GM19468 (cell line): ENCODE results near the gene PIGU.
"Not testable (repeated sequence)": the region's sequence is repeated elsewhere in the genome, so short reads cannot be mapped to it uniquely, and the experiment has no call there.

ENCODE experiments used
- ATAC-seq: cut with Tn5 transposase; IDR thresholded peaks from one replicate; pipeline ENCODE4 v1.9.1; 2021; ENCODE audit warnings: mild to moderate bottlenecking, moderate library complexity, moderate number of reproducible peaks; ENCODE audit not compliant: unreplicated experiment; ENCODE audit errors: extremely low read depth

Gene PIGU

DNA sequence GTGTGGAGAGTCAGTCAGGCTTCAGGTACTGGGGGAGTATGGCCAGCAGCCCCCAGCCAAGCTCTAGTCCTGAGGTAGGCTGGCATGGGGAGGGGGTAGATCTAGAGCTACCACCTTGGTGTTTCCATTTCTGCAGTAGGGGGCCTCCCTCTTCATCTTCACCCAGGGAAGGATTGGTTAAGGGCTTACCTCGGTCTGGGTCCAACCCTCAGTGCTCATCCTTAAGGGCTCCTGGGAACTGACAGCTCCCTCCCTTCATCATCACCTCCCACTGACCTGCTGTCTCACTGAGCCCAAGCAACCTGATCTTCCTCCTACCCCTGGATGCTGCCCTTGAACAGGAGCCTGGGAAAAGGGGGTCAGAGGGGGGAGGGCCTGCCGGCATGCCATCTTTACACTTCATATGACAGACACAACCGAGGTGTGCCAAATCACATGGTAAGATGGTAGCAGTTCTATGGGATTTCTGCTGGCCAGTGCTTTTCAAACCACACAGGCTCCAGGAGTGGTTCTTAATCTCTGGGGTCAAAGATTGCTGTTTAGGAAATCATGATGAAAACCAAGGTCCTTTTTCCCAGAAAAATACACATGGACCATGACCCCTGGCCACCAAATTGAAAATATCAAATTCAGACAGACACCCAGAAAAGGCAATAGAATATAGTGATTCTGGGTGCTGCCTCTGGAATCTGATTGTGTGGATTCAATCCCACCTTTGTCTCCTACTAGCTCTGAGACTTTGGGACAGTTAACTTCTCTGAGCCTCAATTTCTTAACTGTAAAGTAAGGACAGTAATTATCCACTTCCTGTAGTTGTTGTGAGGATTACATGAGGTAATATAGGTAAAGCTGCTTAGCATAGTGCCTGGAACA lies 30.3 kb upstream of the PIGU start:
- no peak for ATAC-seq

DNA sequence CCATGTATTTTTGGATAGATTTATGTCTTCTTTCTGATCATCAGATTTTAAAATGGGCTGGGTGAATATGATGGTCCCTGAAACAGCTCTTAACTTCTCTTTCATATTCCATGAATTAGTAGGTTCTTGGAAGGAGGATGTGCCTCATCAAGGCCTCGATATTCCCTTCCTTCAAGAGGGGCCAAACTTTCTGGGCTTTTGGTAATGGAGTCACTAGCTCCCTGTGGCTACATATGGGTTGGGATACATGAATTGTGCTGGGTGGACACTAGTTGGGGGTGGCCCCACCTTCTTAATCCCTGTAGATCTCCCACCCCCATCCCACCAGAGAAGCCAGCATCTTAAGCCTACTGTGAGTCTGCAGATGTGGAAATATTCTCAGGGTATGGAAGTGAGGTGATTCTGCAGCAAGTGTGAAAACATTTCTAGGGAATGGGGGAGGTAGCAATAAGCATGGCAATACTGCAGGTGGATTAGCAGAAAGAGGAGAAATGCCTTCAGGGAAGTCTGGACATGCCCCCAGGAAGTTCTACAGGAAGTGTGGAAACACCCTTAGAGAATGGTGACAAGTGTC lies 29.5 kb upstream of the PIGU start:
- ATAC-seq = no peak

DNA sequence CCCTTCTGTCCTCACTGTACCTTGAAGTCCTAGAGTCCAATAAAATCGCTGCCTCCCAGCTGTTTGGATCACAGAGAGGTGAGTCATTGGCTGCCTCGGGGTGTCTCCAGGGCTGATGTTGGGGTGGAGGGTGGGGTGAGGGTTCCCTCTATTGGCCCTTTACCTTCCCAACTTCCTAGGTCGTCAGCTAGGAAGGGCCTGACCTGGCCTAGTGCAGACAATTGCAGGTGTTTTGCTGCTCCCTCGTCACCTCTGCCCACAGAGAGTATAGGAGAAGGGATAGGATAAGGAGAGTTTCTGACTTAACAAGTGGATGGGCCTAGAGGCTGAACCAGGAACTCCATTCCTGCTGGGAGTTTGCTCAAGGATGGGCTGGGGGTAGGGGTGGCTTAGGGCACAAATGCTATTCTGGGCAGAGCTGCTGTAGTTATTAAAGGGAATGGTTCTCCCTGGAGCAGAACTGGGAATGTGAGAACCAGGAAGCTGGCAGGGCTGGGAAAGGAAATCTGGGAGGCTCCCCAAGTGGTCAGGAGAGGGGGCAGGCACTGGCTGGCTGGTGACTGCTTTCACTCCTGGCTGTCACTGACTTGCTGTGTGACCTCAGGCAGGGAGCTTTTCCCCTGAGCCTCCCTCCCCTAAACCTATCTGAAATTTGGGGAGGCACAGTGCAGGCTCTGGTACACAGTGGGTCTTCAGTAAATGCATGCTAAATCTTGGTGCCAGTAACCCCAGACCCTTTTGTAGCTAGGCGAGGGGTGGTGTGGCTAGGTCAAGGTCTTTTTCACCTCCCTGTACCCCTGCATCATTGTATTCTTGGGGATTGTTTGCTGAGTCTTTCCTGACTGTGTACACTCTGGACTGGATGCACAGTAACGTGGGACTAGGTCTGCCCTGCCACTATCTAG lies 28.8 kb upstream of the PIGU start:
- ATAC-seq = no peak

GRCh38 chr20:34705008-34705396 lies 28.1 kb upstream of the PIGU start:
- no peak for ATAC-seq

GRCh38 chr20:34704177-34705007 lies 27.5 kb upstream of the PIGU start, which contains the start of gene TP53INP2:
TSS of gene TP53INP2 (plus strand) at chr20:34704344. CDS start at chr20:34708740, 4,396 bp downstream.
- ATAC-seq = no peak

DNA sequence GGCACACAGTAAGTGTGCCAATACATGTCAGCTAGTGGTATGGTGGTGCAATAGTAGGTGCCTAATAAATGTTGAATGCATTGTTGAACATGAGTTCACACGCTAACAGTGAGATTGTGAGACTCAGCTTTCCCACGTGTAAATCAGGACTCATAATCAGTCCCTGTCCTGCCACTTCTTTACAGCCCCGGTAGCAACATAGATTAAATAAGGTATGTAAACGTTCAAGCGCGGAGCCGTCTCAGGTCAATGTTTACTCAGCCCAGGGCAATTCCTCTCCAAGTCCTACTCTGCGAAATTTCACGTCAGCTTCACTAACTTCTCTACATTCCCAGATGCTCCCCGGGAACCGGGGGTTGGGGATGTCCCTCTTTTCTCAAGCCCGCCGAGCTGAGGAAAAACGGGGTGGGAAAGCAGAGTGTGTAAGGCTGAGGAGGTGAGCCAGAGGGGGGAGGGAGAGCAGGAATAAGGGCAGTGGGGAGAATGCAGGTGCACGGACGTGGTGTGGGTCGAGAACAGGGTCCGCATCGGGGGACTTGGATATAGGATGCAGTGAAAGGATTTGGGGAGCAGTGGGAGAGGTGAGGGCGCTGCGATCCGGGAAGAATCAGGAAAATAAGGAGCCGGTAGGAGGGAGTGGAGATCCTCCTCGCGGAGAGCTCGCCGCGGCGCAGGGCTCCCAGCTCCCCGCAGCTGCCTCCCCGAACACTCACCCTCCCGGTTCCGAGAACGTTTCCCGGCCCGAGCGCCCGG lies 26.7 kb upstream of the PIGU start:
- no peak for ATAC-seq

GRCh38 chr20:34703061-34703423 lies 26.1 kb upstream of the PIGU start:
- no peak for ATAC-seq

- ATAC-seq = no peak
Observed at GRCh38 chr20:34701405-34702085, 24.7 kb upstream of the PIGU start.

DNA sequence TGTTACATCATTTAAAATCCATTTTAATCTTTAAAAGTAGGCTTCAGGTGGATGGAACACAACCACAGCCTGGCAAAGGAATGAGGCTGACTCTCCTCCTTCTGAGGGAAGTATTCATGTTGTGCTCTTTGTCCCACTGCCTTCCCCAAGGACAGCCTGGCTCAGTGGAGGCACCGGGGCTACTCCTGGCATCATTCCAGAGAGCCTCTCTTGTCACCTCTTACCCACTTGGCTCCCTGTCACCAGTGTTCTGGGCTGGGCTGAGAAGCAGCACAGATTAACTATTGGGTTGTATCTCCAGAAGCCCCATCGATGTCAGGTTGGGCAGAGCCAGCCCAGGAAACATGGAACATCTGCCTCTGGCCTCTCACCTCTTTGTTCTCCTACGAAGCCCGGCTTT lies 16.5 kb upstream of the PIGU start:
- no peak for ATAC-seq

DNA sequence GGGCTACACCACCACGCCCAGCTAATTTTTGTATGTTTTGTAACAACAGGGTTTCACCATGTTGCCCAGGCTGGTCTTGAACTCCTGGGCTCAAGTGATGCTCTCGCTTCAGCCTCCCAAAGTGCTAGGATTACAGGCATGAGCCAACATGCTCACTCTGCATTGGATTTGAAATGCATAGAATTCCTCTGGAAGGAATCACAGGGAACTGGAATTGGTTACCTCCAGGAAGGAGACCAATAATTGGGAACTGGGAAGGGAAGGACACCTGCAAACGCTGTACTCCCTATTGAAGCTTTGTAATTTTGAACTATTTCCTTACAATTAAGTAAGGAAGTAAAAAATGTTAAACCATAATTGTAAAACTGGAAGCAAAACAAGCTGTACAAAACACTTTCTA lies 14.9 kb upstream of the PIGU start:
- ATAC-seq = no peak

- ATAC-seq = no peak
Observed at GRCh38 chr20:34689486-34689885, 12.6 kb upstream of the PIGU start.

- ATAC-seq = no peak
Observed at GRCh38 chr20:34683667-34684066, 6.8 kb upstream of the PIGU start.

GRCh38 chr20:34680586-34681175 lies 3.8 kb upstream of the PIGU start:
- ATAC-seq = no peak

GRCh38 chr20:34675993-34676641 lies 775 bp downstream of the PIGU start:
- no peak for ATAC-seq

DNA sequence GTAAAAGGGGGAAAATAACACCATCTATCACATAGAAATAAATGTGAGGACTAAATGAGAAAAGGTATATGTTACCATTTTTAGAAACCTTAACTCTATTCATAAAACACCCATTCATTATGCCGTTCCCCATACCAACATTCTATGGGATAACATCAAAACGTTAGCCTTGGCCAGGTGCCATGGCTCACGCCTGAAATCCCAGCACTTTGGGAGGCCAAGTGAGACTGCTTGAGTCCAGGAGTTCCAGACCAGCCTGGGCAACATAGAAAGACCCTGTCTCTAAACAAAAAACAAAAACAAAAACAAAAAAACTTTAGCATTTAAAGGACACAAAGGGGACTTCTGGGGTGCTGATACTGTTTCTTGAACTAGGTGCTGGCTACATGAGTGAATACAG lies 1.3 kb downstream of the PIGU start:
- ATAC-seq = no peak

GRCh38 chr20:34673412-34673811 lies 3.5 kb downstream of the PIGU start:
- ATAC-seq = no peak

DNA sequence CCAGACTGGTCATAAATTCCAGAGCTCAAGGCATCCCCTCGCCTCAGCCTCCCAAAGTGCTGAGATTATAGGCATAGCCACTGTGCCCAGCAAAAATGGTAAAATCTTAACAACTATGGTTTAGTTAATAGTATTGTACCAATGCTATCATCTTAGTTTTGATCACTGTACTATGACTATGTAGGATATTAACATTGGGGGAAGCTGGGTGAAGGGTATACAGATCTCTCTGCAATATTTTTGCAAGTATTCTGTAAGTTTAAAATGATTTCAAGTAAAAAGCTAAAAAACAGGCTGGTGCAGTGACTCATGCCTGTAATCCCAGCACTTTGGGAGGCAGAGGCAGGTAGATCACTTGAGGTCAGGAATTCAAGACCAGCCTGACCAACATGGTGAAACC lies 7.8 kb downstream of the PIGU start:
- ATAC-seq = no peak

DNA sequence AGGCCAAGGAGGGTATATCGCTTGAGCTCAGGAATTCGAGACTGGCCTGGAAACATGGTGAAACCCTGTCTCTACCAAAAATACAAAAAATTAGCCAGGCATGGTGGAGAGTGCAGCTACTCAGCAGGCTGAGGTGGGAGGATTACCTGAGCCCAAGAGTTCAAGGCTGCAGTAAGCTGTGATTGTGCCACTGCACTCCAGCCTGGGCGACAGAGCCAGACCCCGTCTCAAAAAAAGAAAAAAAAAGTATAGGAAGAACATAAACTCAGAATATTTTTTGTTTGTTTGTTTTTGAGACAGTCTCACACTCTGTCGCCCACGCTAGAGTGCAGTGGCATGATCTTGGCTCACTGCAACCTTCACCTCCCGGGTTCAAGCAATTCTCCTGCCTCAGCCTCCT lies 12.1 kb downstream of the PIGU start:
- ATAC-seq = not testable (repeated sequence)
